ENCODE results near the gene SLC22A31. TPM values are rescaled to one million over a fixed set of nuclear protein-coding genes. Genes with fewer than 3 reads are reported as not detected.

The SLC22A31 gene
- total RNA-seq, 2 donors from 2014 or later, result 4.6 TPM; not detected in 1

DNA sequence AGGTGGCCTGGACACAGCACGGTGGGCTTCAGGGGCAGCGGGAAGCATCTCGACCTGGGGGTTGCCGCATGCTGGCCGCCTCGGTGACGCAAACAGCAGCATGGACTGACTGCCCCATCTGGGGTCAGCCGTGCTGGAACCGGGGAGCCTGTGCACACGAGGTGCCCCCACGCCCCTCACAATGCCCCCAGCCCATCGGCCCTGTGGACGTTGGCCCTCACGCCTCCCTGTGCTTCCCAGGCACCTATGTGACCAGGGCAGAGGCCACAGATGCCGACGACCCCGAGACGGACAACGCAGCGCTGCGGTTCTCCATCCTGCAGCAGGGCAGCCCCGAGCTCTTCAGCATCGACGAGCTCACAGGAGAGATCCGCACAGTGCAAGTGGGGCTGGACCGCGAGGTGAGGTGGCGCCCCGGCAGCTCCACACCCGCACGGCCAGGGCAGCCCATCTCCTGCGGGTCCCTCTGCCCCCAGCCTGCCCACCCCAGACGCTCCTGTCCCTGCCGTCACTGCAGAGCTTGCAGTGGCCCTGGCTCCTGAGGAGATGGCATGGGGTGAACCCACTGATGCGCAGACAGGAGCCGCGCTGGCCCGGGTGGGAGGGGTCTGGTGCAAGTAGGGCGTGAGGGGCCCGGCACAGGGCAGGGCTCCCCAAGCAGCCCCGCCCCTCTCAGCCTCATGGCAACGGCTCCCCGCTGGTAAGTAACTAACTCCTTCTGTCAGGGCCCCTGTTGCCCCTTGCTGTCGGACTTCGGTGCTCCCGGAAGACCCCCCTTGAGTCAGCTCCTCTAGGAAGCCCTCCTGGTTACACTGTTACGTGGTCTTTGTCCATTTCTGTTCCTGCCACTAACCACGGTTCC, 15.2 kb downstream of the SLC22A31 start:
- no peaks in the 10 kb centered on the region for H3K27me3 ChIP-seq (replicated peaks; ENCODE audit: insufficient read depth)
- WGBS, result 67% methylated on average over 47 of the region's 48 CpGs
- no peak overlapping the region for H3K4me3 ChIP-seq
- no peaks in the 10 kb centered on the region for H3K9me3 ChIP-seq
- TF ChIP-seq POLR2AphosphoS5 (IDR thresholded peaks at IDR 0.05), result no peak
- TF ChIP-seq, protein P1, sequence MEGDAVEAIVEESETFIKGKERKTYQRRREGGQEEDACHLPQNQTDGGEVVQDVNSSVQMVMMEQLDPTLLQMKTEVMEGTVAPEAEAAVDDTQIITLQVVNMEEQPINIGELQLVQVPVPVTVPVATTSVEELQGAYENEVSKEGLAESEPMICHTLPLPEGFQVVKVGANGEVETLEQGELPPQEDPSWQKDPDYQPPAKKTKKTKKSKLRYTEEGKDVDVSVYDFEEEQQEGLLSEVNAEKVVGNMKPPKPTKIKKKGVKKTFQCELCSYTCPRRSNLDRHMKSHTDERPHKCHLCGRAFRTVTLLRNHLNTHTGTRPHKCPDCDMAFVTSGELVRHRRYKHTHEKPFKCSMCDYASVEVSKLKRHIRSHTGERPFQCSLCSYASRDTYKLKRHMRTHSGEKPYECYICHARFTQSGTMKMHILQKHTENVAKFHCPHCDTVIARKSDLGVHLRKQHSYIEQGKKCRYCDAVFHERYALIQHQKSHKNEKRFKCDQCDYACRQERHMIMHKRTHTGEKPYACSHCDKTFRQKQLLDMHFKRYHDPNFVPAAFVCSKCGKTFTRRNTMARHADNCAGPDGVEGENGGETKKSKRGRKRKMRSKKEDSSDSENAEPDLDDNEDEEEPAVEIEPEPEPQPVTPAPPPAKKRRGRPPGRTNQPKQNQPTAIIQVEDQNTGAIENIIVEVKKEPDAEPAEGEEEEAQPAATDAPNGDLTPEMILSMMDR (IDR thresholded peaks at IDR 0.05), result no peak
- TF ChIP-seq POLR2A (IDR thresholded peaks at IDR 0.05), result no peak
- intact Hi-C loops (cut with DNase I), result no loop called here
- no peak overlapping the region for H3K27ac ChIP-seq
- H3K36me3 ChIP-seq, result no peaks in the 10 kb centered on the region
- H3K4me1 ChIP-seq (replicated peaks), result no peaks in the 10 kb centered on the region
- no peak for DNase-seq (ENCODE audit: low spot score)

DNA sequence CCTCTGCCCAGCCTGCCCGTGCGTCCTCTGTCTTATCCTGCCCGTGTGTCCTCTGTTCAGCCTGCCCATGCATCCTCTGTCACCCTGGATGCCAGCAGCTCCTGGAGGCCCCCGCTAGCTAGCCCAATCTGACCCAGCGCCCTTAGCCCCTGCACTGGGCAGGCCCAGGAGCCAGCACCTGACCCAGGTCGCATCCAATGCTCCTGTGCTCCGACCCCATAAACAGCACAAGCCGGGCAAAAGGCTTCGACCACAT, 15.7 kb downstream of the SLC22A31 start:
- Histone ChIP-seq H3K4me3 (no peak overlapping the region), H3K4me1 (replicated peaks) (no peaks in the 10 kb centered on the region), H3K36me3 (no peaks in the 10 kb centered on the region), H3K9me3 (no peaks in the 10 kb centered on the region), H3K27me3 (replicated peaks; ENCODE audit: insufficient read depth) (no peaks in the 10 kb centered on the region), H3K27ac (no peak overlapping the region)
- intact Hi-C loops (cut with DNase I), result no loop called here
- TF ChIP-seq POLR2AphosphoS5 (IDR thresholded peaks at IDR 0.05) (no peak), POLR2A (IDR thresholded peaks at IDR 0.05) (no peak)
- TF ChIP-seq, protein P1 (IDR thresholded peaks at IDR 0.05), result no peak
- no peak for DNase-seq (ENCODE audit: low spot score)
- WGBS, result 83% methylated on average over 9 of the region's 9 CpGs

- Histone ChIP-seq H3K27ac (no peak overlapping the region), H3K27me3 (replicated peaks; ENCODE audit: insufficient read depth) (no peaks in the 10 kb centered on the region), H3K4me3 (no peak overlapping the region), H3K9me3 (no peaks in the 10 kb centered on the region), H3K36me3 (no peaks in the 10 kb centered on the region), H3K4me1 (replicated peaks) (no peaks in the 10 kb centered on the region)
- intact Hi-C loops (cut with DNase I), result no loop called here
- WGBS, result 70% methylated on average over 26 of the region's 26 CpGs
- no peak for DNase-seq (ENCODE audit: low spot score)
- TF ChIP-seq, protein P1 (IDR thresholded peaks at IDR 0.05), result no peak
- TF ChIP-seq POLR2A (IDR thresholded peaks at IDR 0.05) (no peak), POLR2AphosphoS5 (IDR thresholded peaks at IDR 0.05) (no peak)
Observed at GRCh38 chr16:89183975-89184676, 16.2 kb downstream of the SLC22A31 start.

DNA sequence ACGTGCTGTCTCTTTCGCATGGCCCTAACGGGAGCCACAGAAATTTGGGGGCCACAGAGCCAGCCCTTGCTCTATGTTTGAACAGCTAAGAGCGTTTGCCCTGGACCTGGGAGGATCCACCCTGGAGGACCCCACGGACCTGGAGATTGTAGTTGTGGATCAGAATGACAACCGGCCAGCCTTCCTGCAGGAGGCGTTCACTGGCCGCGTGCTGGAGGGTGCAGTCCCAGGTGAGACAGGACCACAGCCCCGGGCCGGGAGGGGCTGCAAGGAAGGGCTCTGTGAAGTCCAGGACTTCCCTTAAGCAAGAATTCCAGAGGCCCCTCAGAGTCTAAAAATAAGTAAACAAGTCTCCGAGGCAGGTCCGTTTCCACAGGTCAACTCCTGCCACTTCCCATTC, 16.9 kb downstream of the SLC22A31 start:
- H3K27ac ChIP-seq, result no peak overlapping the region
- H3K27me3 ChIP-seq (replicated peaks; ENCODE audit: insufficient read depth), result no peaks in the 10 kb centered on the region
- no peaks in the 10 kb centered on the region for H3K9me3 ChIP-seq
- TF ChIP-seq POLR2AphosphoS5 (IDR thresholded peaks at IDR 0.05), result no peak
- TF ChIP-seq, protein P1 (IDR thresholded peaks at IDR 0.05), result no peak
- TF ChIP-seq POLR2A (IDR thresholded peaks at IDR 0.05), result no peak
- intact Hi-C loops (cut with DNase I), result no loop called here
- 34% methylated on average over 13 of the region's 13 CpGs for WGBS
- DNase-seq (ENCODE audit: low spot score), result no peak
- H3K4me1 ChIP-seq (replicated peaks), result no peaks in the 10 kb centered on the region
- H3K36me3 ChIP-seq, result no peaks in the 10 kb centered on the region
- H3K4me3 ChIP-seq, result no peak overlapping the region
